Heart left ventricle (tissue), 13 donors: ENCODE data around the gene GRIA1.

Experiments
- CTCF ChIP-seq, 12 donors: fragments of 200-600 bp; sonication (generic) in 4 of 12; IDR thresholded peaks; one replicate each; pipeline versions ENCODE4 v1.5.0 to v1.8.0; 2018 to 2022; ENCODE audit warnings: antibody characterized with exemption in 12 of 12, mild to moderate bottlenecking in 5 of 12
- POLR2A ChIP-seq, 2 donors: fragments of 450-650 bp; IDR thresholded peaks; one replicate each; pipeline ENCODE4 v1.6.1; 2017; ENCODE audit warnings: antibody characterized with exemption in 2 of 2, mild to moderate bottlenecking in 2 of 2, moderate library complexity in 2 of 2
- donor health status: ischemic (EF 13 %, LVEDD 7.1; RV severe dilation, severe dysfunction).
- donor health status: DM: no; HTN: yes; CAD: no.
- donor health status: DM: no; HTN: no; CAD: no.
- donor health status: ischemic (EF 25% LVEDD 6.9; RV normal size, moderate dysfunction).
- donor health status: ischemic (EF 25% LVEDD 5.7; RV mildly dilated, moderate dysfunction).
- donor health status: ischemic (EF 35%, LVEDD 5.7; RV mildly dilated, moderate dysfunction).
- donor health status: nonischemic (EF 11% LVEDD 7.7; RV severe dilation, severe dysfunction).
- donor health status: DM: yes; HTN: yes; CAD: no.
- donor health status: PGD.
- donor health status: ischemic (EF 29% LVEDD 5.4; RV normal size, mild dysfunction).
- donor health status: nonischemic (EF 23%, LVEDD 6.1; RV moderate dilation, normal function).

DNA sequence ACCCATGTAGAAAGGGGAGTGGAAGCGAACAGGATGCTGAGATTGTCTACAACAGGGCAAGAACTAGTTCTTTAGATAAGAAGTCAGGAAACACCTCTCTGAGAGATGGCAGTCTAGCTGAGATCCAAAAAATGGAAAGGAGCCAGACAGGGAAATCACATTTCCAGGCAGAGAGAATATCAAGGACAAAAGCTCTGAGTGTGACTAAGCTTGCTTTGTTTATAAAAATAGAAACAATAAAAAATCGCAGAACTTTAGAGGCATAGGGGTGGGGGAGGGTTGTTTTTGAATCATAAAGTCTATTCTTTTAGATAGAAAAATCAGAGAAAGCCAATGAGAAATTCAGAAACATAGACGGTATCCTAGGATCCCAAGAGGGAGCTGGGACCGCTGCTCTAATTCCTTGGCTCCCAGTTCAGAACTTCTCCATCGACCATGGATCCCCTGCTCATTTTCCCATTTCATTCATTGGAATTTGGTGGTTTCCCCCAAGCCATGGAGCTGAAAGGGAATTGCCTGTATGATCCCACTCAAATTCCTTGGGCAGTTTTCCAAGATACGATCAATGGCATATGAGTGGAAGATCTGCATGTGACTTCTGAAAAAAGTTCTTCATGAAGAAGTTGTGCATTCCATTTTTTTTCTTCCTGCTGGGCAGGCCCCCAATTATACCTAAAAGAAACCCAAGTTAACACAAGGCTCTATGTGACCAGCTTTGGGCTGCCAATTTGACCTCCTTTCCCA lies 182.0 kb downstream of the GRIA1 start:
- no peak for TF ChIP-seq CTCF (IDR thresholded peaks at IDR 0.05)
- TF ChIP-seq POLR2A (IDR thresholded peaks at IDR 0.05), result no peak
